Measurements from ENCODE around the gene ZNF750.

Gene ZNF750

GRCh38 chr17:82872591-82873520 is 33.0 kb upstream of the ZNF750 start:
- no peak for DNase-seq

GRCh38 chr17:82871776-82872561 is 32.1 kb upstream of the ZNF750 start:
- no peak for DNase-seq

GRCh38 chr17:82871056-82871775 is 31.4 kb upstream of the ZNF750 start:
- no peak for DNase-seq

GRCh38 chr17:82870541-82870940 is 30.7 kb upstream of the ZNF750 start:
- DNase-seq, result no peak

DNA sequence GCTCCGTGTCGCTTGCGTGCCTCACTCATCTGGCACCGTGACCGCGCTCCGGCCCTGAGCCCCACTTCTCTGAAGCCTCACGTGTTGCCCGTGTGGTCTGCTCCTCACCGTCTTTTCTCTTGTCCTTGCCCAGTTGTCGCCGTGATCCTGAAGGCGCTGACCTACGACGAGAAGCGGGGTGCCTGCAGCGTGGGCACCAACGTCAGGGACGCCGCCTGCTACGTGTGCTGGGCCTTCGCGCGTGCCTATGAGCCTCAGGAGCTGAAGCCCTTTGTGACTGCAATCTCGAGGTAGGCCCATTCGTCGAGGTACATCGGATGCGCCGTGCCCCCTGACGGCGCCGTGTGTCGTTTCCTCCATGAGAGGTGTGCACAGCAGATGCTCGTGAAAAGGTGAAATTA is 30.3 kb upstream of the ZNF750 start:
- no peak for DNase-seq

DNA sequence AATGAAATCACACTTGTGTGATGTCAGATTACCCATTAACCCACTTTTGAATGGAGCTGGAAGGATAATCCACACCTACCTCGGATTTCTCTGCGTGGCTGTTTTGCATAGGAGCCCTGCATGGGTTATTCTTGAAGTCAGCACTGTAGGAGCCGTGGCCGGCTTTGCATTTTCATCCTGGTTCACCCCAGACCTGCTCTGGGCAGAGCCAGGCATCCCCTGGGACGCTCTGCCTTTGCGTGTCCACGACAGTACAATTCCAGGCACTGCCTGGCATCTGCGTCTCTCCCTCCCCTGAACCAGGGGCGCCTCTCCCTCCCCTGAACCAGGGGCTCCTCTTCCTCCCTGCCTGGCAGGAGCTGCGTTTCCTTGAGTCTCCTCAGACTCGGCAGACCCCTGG is 29.7 kb upstream of the ZNF750 start:
- no peak for DNase-seq

DNA sequence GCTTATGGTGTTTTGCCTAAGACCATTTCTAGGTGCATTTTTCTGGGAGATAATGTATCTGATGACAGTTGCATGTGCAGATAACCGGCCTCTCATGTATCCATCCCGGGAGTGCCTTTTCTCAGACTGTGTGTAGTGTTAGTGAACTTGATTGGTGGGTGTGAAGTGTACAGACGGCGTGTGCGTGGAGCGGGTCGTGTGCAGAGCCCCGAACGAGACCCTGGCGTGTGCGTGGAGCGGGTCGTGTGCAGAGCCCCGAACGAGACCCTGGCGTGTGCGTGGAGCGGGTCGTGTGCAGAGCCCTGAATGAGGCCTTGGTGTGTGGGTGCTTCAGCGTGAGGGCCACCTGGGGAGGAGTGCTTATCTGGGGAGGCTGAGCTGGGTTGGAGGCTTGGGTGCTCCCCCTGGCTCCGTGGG is 28.9 kb upstream of the ZNF750 start:
- no peak for DNase-seq

DNA sequence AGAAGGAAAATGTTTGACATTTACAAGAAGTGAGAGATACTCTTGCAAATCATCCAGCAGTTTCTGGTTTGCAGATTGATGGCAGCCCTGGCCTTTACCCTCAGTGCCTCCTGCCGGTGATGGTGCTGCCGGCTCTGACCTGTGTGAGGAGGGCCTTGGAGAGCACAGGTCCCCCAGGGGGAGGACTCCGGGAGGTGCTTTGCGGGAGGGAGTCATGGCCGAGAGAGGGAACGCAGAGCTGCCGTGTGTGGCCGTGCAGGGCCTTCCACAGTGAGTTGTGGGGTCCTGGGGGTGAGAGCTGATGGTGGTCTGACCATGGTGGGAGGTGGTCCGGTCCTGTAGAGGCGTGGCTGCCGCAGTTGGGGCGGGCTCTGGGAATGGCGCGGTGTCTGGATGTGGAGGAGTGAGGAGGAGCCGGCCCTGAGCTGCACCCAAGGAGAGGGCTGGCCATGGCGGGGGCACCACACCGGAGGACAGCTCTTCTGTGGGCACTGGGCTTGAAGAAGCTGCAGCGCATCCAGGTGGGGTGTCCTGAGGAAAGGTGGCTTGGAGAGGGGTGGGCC is 28.0 kb upstream of the ZNF750 start:
- no peak for DNase-seq

DNA sequence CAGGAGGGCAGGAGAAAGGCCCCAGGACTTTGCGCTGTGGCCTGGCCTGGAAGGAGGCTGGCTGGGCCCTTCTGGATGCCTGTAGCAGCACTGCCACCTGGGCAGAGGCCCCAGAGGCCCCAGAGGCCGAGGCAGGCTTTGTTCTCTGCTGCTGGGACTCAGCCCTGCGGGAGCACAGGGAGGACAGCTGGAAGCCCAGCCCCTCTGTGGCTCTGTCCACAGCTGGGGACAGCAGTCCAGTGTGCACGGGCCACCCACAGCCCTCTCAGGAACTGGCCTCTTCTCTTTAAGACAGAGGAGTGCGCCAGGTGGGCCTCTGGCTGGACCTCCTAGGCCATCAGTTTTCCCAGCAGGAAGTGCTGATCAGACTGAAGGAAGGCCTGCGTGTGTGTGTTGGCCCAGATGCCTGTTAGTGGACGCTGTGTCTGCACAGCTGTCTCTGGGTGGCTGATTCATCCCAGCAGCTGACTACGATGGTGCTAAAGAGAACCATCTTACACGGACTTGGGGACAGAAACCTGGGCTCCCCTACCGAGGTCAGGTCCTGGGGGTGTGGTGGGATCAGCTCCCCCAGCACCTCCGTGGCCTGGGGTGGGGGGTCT is 26.9 kb upstream of the ZNF750 start:
- DNase-seq, result peak; percentile 72 to 85

GRCh38 chr17:82865774-82866395 is 26.1 kb upstream of the ZNF750 start:
- peak; percentile 83 to 93 for DNase-seq

GRCh38 chr17:82865274-82865673 is 25.5 kb upstream of the ZNF750 start:
- DNase-seq, result peak in 1 of 2 experiments; percentile 43

DNA sequence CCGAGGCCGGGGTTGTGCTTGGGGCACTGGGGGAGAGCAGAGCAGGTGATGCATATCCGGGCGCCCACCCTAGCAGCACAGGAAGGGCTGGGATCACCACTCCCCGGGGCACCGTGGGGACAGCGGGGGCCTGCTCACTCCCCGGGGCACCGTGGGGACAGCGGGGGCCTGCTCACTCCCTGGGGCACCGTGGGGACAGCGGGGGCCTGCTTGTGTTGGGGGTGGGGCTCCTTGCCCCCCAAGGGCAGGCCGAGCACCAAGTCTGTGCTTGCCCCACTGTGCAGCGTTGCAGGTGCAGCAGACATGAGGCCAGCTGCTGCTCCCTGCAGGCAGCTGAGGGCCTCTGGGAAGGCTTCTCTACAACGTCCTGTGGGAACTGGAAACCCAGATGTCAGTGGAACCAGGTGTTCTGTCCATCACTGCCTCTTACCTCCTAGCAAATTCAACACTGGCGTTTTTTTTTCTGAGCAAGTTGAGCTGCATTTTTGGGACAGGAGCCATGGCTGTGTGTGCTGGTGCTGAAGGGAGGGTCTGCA is 25.0 kb upstream of the ZNF750 start:
- DNase-seq, result peak; percentile 24 to 81

- peak in 1 of 2 experiments; percentile 27 for DNase-seq
Observed at GRCh38 chr17:82863941-82864712, 24.3 kb upstream of the ZNF750 start.

GRCh38 chr17:82863383-82863940 is 23.6 kb upstream of the ZNF750 start:
- no peak for DNase-seq

DNA sequence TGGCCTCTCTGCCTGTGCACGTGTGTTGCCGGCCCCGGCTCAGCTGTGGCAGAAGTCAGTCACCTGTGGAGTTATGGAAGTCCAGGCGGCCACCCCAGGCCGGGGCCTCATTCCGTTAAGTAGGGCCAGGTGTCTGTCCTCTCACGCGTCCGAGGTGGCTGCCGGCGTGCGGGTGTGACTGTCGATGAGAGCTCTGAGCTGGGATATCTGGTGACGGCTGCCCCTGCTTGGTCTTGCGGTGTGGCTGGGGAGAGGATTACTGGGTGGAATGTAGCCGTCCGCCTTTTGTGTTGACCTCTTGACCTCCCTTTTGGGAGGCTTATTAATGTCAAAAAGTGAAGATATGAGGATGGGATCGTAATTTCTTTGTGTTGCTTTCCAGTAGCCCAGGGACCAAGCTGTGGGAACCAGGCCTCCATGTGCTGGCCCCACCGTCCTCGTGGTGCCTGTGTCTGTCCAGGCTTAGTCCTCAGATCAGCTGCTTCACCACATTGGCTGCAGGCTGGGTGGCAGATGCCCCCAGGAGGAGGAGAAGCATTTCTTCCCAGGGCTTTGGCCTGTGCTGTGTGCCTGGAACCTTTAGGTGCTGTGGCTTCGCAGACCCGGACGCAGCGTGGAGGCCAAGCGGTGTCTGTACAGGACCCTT is 23.0 kb upstream of the ZNF750 start:
- no peak for DNase-seq

- no peak for DNase-seq
Observed at GRCh38 chr17:82862191-82862590, 22.4 kb upstream of the ZNF750 start.

DNA sequence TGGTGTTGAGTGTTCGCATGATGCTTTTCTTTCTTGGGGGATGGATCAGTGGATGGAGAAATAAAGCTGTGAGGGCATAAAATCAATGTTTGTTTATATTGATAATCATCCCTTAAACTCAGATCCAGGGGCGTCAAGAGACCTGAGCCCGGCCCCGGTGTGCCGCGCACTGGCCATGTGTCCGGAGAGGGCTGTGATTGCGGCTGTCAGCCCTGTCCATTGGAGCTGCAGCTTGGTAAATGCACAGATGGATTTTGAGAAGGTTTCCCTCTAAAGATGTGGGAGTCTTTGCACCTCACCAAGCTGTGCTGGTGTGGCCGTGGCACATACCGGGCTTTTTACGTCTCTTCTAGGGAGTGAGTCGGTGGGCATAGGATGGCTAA is 21.6 kb upstream of the ZNF750 start:
- DNase-seq, result no peak

DNA sequence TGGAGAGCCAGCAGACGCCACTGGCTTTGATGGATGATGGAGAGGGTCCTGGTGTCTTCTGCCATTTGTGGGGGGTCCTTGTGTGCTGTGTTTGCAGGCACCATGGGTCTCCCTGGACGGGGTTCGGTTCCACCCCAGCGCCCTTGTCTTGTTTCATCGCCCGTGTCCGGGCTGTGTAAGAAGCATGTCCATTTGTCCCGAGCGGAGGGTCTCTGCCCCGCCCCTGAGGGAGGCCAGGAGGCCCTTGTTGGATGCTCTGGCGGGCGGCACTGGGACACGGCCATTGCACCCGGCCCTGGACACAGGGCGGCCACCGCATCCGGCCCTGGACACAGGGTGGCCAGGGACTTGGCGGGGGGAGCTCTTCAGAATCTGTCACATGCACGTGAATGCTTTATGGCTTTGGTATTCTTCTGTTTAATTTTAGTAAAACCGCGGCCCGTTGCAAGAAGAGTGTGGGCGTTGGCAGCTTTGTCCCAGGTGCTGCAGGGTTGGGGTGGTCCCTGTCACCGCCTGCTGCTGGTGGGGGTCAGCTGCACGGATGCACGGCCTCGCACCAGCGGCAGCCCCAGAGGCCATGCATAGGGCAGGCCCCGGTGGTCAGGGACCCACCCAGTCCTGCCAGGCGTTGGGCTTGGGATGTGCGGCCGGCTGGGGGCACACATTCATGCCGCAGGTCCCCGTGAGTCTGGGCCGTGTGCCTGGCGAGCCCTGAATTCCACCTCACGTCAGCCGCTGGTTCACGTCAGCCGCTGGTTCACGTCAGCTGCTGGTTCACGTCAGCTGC is 21.0 kb upstream of the ZNF750 start:
- no peak for DNase-seq
